Type B pancreatic cell (in vitro differentiated cells): Measurements from ENCODE around the gene TIAM1. TPM values are rescaled to one million over a fixed set of nuclear protein-coding genes. Genes with fewer than 3 reads are reported as not detected.

Source experiments
- DNase-seq: peaks from one replicate; pipeline ENCODE4 v3.0.0; 2021; ENCODE audit warnings: mixed read lengths; ENCODE audit not compliant: unreplicated experiment; ENCODE audit errors: extremely low spot score
- H3K27ac Mint-ChIP-seq: 2 replicates; pipeline ENCODE4 v1.8.0; 2021; ENCODE audit warnings: mild to moderate bottlenecking, mixed read lengths
- H3K27me3 Mint-ChIP-seq: 2 replicates; pipeline ENCODE4 v1.8.0; 2021; ENCODE audit warnings: mixed read lengths
- H3K36me3 Mint-ChIP-seq: 2 replicates; pipeline ENCODE4 v1.8.0; 2021; ENCODE audit warnings: mixed read lengths
- H3K4me1 Mint-ChIP-seq: one replicate; pipeline ENCODE4 v1.8.0; 2021; ENCODE audit warnings: mixed read lengths; ENCODE audit not compliant: unreplicated experiment
- H3K4me3 Mint-ChIP-seq: 2 replicates; pipeline ENCODE4 v1.8.0; 2021; ENCODE audit warnings: mild to moderate bottlenecking, mixed read lengths
- H3K9me3 Mint-ChIP-seq: 2 replicates; pipeline ENCODE4 v1.8.0; 2021; ENCODE audit warnings: mixed read lengths
- total RNA-seq: library from RNA; stranded (reverse); gene quantifications from 2 replicates; pipeline ENCODE4 v1.2.1, GENCODE V29; 2021; ENCODE audit warnings: low replicate concordance
- TF ChIP-seq, protein P1 (sequence below): fragments of 200-600 bp; sonication (generic); conservative IDR thresholded peaks from 2 replicates; pipeline ENCODE4 v1.5.0; 2021; ENCODE audit warnings: antibody characterized with exemption, mild to moderate bottlenecking

TIAM1 gene
- total RNA-seq, 1 donor from 2014 or later: 49.3 TPM

DNA sequence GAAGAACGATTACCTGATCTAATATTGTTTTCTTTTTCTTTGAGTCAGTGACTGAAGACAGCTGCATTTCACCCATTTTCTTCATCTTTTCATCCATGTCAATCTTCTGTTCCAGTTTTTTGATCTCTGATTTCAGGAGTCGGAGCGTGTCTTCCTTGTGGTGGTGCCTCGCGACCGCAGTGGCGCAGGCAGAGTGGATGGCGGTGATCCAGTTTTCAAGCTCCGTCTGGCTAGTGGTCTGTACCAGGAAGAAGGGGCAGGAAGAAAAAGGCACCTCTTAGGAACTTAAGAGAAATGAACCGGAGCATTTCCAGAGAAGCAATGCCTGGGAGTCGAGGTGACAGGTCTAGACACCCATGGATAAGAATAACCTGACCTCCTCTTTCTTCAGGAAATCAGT lies 118.3 kb downstream of the TIAM1 start:
- Mint-ChIP-seq H3K27me3 (no peaks in the 10 kb centered on the region), H3K4me1 (peaks cover 15% of the 10 kb centered on the region), H3K9me3 (no peaks in the 10 kb centered on the region), H3K27ac (no peak overlapping the region), H3K4me3 (no peak overlapping the region), H3K36me3 (peaks cover 37% of the 10 kb centered on the region)
- no peak for DNase-seq
- TF ChIP-seq, protein P1, sequence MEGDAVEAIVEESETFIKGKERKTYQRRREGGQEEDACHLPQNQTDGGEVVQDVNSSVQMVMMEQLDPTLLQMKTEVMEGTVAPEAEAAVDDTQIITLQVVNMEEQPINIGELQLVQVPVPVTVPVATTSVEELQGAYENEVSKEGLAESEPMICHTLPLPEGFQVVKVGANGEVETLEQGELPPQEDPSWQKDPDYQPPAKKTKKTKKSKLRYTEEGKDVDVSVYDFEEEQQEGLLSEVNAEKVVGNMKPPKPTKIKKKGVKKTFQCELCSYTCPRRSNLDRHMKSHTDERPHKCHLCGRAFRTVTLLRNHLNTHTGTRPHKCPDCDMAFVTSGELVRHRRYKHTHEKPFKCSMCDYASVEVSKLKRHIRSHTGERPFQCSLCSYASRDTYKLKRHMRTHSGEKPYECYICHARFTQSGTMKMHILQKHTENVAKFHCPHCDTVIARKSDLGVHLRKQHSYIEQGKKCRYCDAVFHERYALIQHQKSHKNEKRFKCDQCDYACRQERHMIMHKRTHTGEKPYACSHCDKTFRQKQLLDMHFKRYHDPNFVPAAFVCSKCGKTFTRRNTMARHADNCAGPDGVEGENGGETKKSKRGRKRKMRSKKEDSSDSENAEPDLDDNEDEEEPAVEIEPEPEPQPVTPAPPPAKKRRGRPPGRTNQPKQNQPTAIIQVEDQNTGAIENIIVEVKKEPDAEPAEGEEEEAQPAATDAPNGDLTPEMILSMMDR: no peak

DNA sequence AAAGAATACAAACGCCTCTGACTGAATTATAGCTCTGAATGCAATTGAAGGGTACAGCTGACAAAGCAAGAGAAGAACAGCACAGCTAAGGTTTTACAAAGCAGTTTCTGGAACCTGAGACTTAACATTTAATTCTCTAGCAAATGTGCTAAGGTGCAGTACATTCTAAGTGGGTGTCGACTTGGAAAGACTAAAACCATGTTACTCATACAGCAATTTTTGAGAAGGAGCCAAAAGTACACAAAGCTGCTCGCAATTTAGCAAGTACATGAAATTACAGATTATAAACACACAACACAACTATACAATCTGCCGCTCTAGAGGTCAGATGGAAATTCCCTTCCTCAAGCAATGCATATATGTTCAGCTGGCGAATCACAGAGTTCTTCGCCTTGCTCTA lies 121.9 kb downstream of the TIAM1 start:
- no peak for DNase-seq
- H3K27ac Mint-ChIP-seq: no peak overlapping the region

DNA sequence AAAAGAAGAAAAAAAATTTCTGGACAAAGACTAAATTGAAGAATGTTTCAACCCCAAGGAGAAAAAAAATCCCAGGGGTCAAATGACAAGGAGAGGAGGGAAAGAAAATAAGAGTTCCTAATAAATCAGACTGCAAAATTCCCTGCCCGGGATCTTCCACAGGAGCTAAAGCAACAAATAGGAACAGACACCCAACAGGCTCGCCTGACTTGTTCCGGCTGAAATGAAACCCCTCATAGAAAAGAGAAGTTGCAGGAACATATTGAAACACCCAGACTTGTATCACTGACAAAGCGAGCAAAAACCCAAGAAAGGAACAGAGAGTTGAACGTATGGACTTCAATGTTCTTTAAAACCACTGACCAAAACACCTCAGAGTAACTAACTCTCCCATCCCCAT lies 123.0 kb downstream of the TIAM1 start:
- Mint-ChIP-seq H3K4me3 (peak overlapping the region; percentile 4), H3K36me3 (peaks cover 27% of the 10 kb centered on the region), H3K9me3 (no peaks in the 10 kb centered on the region), H3K4me1 (peaks cover 26% of the 10 kb centered on the region), H3K27me3 (no peaks in the 10 kb centered on the region), H3K27ac (peak overlapping the region; percentile 54)
- no peak for DNase-seq
- TF ChIP-seq, protein P1: no peak

More for the DNA sequence above, 121.9 kb downstream of the TIAM1 start:
- Mint-ChIP-seq H3K27me3 (no peaks in the 10 kb centered on the region), H3K4me3 (no peak overlapping the region), H3K36me3 (peaks cover 31% of the 10 kb centered on the region), H3K4me1 (peaks cover 26% of the 10 kb centered on the region), H3K9me3 (no peaks in the 10 kb centered on the region)
- TF ChIP-seq, protein P1: no peak

DNA sequence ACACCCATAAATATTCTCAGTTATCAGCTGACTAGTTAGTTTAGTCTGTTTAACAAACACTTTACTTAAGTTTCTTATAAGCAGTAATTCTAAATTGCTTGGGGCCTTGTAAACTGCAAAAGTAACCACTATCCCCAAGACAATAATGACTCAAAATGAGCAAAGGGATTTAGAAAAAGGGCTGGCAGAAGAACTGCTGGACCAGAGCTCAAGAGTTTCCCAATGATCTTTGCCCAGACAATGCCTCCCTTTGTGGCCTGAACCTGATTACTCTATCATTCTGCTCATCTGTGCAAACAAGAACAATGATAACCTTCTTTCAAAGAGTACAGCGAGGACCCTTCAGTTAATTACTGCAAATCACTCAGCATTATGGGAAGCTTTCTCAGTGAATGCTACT lies 123.5 kb downstream of the TIAM1 start:
- Mint-ChIP-seq H3K4me1 (peaks cover 26% of the 10 kb centered on the region), H3K27me3 (no peaks in the 10 kb centered on the region), H3K27ac (peak overlapping the region; percentile 54), H3K9me3 (no peaks in the 10 kb centered on the region), H3K4me3 (peak overlapping the region; percentile 4), H3K36me3 (peaks cover 27% of the 10 kb centered on the region)
- TF ChIP-seq, protein P1: no peak
- no peak for DNase-seq

DNA sequence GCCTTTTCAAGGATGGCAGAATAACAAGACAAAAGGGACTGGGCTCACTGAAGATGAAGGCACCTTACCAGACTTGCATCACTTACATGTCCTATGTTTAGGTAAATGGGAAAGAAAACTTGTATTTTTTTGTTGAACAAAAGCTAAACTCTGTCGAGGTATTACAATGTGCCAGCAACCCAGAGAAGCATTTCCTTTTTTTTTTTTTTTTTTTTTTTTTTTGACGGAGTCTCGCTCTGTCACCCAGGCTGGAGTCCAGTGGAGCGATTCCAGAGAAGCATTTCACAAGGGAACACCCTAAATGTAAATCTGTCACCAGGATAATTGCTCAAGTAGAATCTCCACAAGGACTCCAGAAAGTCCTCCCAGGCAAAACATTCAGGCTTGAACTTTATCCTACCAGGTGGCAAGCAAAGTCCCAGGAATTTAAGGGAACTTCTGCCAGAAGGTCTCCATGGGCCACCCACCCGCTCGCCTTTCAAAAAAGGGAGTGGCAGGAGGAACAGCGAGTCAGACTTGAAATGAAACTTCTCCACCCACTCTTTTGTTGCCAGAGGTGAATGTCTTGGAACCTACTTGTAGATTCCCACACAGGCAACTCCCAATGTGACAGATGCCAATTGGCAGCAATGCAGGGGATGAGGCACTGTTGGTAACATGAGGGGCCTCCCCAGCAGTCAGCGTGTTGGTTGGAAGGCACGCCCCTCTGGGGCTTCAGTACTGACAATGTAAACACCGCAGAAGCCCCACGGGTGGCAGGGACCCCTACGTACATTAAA lies 125.0 kb downstream of the TIAM1 start:
- Mint-ChIP-seq H3K27me3 (no peaks in the 10 kb centered on the region), H3K27ac (peak overlapping the region; percentile 87), H3K9me3 (no peaks in the 10 kb centered on the region), H3K36me3 (peaks cover 21% of the 10 kb centered on the region), H3K4me1 (peaks cover 26% of the 10 kb centered on the region), H3K4me3 (no peak overlapping the region)
- no peak for DNase-seq
- TF ChIP-seq, protein P1: no peak
